Bronchial epithelial cell (primary cell): ENCODE results near the gene MYO5A. TPM values are rescaled to one million over a fixed set of nuclear protein-coding genes. Genes with fewer than 3 reads are reported as not detected.

Experiments used
- DNase-seq: peaks from one replicate; pipeline ENCODE4 v3.0.0-alpha.2; 2010; ENCODE audit warnings: low read depth
- FAIRE-seq: peaks from 2 replicates; lab custom pipeline; 2011; peaks lifted over from hg19 to GRCh38; lab: Jason Lieb, UNC
- H3K27me3 ChIP-seq: 2 replicates; pipeline ENCODE4 v1.5.1; 2011; ENCODE audit warnings: low read length; ENCODE audit not compliant: control insufficient read depth, insufficient read depth
- H3K36me3 ChIP-seq: 2 replicates; pipeline ENCODE4 v1.5.1; 2011; ENCODE audit warnings: low read length; ENCODE audit not compliant: control insufficient read depth, insufficient read depth
- H3K4me3 ChIP-seq: 2 replicates; pipeline ENCODE4 v1.5.1; 2011; ENCODE audit warnings: mild to moderate bottlenecking, low read depth, low read length, control low read depth
- total RNA-seq: library from RNA; depleted of rRNA; stranded (reverse); fragments of >200 nt; gene quantifications from 2 replicates; pipeline ENCODE4 v1.2.1, GENCODE V29; 2014
- TF ChIP-seq, protein P1 (sequence below): IDR thresholded peaks from 2 replicates; pipeline ENCODE4 v1.5.1; 2011; ENCODE audit warnings: mild to moderate bottlenecking, moderate library complexity, low read length, control low read depth, inconsistent platforms; ENCODE audit not compliant: insufficient read depth, severe bottlenecking

MYO5A gene
- total RNA-seq, 1 donor from 2014 or later, result 29.5 TPM

DNA sequence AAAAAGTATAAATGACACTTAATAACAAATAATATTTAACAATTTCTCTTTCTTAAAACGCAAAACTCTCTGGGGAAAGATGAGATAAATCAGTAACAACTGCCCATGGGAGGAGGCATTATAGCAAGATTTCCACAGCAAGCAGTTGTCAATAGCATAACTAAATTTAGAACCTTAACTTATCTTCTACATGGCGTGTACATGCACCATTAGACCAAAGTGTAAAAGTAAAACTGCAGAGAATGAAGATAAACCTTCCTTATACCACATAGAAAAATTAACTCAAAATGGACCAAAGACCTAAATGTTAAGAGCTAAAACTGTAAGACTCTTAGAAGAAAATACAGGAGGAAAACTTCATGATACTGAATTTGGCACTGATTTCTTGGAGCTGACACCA is 39.9 kb downstream of the MYO5A start:
- Histone ChIP-seq H3K27me3 (no peaks in the 10 kb centered on the region), H3K4me3 (no peak overlapping the region), H3K36me3 (no peaks in the 10 kb centered on the region)
- no peak for FAIRE-seq
- no peak for DNase-seq
- TF ChIP-seq, protein P1, sequence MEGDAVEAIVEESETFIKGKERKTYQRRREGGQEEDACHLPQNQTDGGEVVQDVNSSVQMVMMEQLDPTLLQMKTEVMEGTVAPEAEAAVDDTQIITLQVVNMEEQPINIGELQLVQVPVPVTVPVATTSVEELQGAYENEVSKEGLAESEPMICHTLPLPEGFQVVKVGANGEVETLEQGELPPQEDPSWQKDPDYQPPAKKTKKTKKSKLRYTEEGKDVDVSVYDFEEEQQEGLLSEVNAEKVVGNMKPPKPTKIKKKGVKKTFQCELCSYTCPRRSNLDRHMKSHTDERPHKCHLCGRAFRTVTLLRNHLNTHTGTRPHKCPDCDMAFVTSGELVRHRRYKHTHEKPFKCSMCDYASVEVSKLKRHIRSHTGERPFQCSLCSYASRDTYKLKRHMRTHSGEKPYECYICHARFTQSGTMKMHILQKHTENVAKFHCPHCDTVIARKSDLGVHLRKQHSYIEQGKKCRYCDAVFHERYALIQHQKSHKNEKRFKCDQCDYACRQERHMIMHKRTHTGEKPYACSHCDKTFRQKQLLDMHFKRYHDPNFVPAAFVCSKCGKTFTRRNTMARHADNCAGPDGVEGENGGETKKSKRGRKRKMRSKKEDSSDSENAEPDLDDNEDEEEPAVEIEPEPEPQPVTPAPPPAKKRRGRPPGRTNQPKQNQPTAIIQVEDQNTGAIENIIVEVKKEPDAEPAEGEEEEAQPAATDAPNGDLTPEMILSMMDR, result no peak

DNA sequence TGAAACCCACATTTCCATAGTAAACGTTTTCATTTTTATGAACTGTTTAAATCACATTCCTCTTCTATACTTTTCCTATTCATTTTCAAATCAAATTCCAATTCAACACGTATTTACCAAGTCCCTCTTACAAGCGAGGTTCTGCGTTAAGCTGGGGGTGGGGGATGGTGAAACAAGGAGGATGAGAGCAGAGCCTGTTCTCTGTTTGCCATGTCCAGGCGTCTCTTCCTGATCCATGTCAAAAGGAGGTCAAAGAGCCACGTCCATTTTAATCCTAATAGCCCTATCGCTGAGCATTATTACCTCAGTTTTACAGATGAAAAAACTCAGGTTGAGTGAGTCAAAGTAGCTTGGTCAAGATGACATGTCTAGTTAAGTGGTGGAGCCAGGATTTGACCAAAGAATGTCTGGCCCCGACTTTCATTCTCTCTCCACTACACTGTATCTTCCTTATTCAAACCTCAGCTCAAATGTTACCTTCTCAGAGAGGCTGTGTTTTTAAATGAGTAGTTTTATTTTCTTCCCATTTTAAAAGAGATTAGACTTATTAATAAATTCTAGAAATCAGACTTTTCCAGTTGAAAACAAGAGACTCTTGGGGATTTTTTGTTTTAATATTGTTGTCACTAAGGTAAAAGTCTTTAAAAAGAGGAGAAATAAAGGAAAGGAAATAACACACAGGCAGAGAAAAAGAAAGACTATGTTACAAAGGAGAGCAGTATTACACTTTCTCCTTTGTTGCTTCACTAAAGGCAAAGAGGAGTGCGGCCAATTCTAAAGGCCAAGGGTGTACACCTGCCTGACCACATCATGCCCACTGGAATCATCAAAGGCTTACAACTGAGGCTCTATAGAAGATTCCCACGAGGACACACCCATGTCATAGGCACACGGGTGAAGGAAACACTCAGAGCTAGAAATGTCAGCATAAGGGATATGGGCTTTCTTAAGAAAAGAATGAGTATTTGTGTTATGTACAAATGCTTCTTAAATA is 42.4 kb downstream of the MYO5A start:
- no peak overlapping the region for H3K4me3 ChIP-seq
- H3K27me3 ChIP-seq, result no peaks in the 10 kb centered on the region
- no peak for FAIRE-seq
- no peak for DNase-seq
- TF ChIP-seq, protein P1, result no peak
- H3K36me3 ChIP-seq, result no peaks in the 10 kb centered on the region

DNA sequence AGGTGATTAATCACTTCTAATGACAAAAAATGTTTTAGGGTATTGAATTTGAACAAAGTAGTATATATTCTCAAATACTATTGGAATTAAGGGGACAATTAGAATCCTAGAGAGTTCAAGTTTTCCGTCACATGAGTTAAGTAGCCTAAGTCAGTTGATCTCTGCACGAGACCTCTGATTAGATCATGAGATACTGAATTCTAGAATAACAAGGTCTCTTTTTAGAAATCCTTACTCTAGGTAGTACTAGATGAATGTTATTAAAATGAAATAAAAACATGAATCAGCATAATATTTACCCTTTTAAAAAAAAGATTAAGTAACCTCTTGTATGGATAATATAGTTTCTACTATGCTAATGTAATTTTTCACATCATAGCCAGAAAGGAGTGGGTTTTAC is 43.4 kb downstream of the MYO5A start:
- TF ChIP-seq, protein P1, result no peak
- H3K4me3 ChIP-seq, result no peak overlapping the region
- FAIRE-seq (no peak), DNase-seq (no peak)
- H3K36me3 ChIP-seq, result no peaks in the 10 kb centered on the region
- no peaks in the 10 kb centered on the region for H3K27me3 ChIP-seq

DNA sequence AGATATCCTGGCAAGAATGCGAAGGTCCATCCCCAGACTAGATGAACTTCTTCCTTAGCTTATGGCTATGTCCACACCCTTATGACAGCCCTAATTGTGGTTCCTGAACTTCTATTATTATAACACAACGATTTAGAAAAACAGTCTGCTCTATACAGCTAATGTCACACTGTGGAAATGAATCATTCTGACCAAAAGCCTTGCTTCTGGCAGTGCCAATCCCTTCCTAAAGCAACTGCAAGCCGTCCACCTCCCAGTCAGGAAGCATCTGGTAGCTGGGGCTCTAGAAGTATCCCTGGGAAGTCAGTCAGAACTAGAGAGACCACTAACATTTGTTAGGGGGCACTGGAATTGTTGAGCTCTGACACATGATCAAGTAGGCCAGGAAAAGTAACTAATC is 45.0 kb downstream of the MYO5A start:
- Histone ChIP-seq H3K36me3 (no peaks in the 10 kb centered on the region), H3K4me3 (no peak overlapping the region), H3K27me3 (no peaks in the 10 kb centered on the region)
- DNase-seq (peak; percentile 66), FAIRE-seq (no peak)
- TF ChIP-seq, protein P1, result no peak

DNA sequence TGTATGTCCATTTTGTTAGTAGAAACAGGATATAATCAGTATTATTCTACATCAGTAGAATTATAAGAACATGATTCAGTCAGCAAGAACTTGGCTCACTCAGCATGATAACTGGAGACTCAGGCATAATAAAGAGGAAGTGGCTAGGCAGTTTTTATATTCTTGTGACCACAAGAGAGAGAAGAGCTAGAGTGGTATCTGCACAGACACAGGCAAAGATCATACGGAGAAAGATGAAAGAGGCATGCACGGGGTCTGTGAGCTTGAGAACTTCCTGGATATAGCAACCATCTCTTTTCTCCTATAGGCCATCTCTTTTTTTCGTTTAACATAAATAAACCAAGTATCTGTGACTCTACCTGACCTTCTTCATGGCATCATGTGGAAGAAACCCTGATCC is 46.8 kb downstream of the MYO5A start:
- FAIRE-seq (no peak), DNase-seq (peak; percentile 71)
- H3K4me3 ChIP-seq, result no peak overlapping the region
- no peaks in the 10 kb centered on the region for H3K27me3 ChIP-seq
- H3K36me3 ChIP-seq, result no peaks in the 10 kb centered on the region
- TF ChIP-seq, protein P1, result no peak
